HG02840 (cell line): ENCODE measurements around the gene CEP97.

Source experiments
- ATAC-seq: cut with Tn5 transposase; IDR thresholded peaks from one replicate; pipeline ENCODE4 v1.9.1; 2021; ENCODE audit warnings: mild to moderate bottlenecking, moderate library complexity, moderate number of reproducible peaks; ENCODE audit not compliant: unreplicated experiment, low FRiP score

CEP97 gene

GRCh38 chr3:101811875-101812274, 87.5 kb downstream of the CEP97 start:
- no peak for ATAC-seq

GRCh38 chr3:101812895-101813294, 88.5 kb downstream of the CEP97 start:
- ATAC-seq: no peak

- no peak for ATAC-seq
These were observed 89.5 kb downstream of the CEP97 start for GRCh38 chr3:101813817-101814440.

GRCh38 chr3:101814835-101815234, 90.4 kb downstream of the CEP97 start:
- ATAC-seq: no peak

- ATAC-seq: no peak
These were observed 92.1 kb downstream of the CEP97 start for GRCh38 chr3:101816215-101817149.

- ATAC-seq: no peak
These were observed 93.6 kb downstream of the CEP97 start for GRCh38 chr3:101817992-101818391.

GRCh38 chr3:101819649-101820206, 95.3 kb downstream of the CEP97 start:
- peak; percentile 83 for ATAC-seq
